Measurements from ENCODE around the gene PDIK1L.

The PDIK1L gene

DNA sequence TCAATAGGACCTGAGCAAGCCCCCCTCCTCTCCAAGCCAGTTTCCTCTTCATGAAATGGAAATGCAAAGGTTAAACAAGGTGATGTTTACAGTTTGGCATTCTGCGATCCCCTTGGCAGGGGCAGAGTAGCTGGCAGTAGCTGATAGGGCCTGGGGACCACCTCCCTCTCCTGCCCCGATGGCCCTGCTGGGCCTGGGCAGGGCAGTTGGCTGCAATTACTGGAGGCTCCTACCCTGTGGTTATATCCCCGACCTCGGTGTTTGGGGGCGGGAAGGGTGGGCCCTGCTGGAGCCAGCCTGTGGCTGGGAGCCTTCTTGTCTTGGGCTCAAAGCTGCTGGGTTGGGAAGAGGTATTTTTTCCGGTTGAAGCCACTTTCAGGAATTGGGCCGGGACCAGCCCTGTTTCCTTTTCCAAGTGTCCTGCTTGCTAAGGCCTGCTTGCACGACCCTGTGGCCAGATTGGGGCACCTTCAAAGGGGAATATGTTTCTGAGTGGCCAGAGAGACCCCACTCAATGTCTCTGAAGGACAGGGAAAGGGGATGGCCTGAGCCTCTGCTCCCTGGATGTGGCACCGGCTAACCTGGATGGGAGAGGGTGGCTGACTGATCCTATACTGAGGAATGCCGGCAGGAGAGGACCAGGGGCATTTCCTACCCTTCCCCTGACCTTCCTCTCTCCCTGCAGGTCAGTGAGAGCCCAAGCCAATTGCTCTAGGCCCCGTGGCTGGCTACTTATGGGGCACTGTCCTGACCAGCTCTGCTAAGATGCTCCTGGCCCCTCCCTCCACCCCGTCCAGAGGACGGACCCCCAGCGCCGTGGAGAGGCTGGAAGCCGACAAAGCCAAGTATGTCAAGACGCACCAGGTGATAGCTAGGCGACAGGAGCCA lies 49.1 kb downstream of the PDIK1L start:
- Histone ChIP-seq H3K27ac (replicated peaks) (no peak overlapping the region), H3K4me3 (replicated peaks; ENCODE audit: insufficient read depth, low read length) (no peak overlapping the region), H3K27me3 (ENCODE audit: insufficient read depth, poor library complexity, severe bottlenecking) (peaks cover 7% of the 10 kb centered on the region)
- DNase-seq (ENCODE audit: low read depth in 1 of 2, low spot score in 1 of 2): no peak
- TF ChIP-seq POLR2AphosphoS5 (IDR thresholded peaks at IDR 0.05; ENCODE audit: low read depth): no peak
- no peak for TF ChIP-seq GABPA (IDR thresholded peaks at IDR 0.05; ENCODE audit: low read depth)
- TF ChIP-seq SPI1 (IDR thresholded peaks at IDR 0.05; ENCODE audit: borderline replicate concordance, low read depth): no peak
- TF ChIP-seq, protein P1, sequence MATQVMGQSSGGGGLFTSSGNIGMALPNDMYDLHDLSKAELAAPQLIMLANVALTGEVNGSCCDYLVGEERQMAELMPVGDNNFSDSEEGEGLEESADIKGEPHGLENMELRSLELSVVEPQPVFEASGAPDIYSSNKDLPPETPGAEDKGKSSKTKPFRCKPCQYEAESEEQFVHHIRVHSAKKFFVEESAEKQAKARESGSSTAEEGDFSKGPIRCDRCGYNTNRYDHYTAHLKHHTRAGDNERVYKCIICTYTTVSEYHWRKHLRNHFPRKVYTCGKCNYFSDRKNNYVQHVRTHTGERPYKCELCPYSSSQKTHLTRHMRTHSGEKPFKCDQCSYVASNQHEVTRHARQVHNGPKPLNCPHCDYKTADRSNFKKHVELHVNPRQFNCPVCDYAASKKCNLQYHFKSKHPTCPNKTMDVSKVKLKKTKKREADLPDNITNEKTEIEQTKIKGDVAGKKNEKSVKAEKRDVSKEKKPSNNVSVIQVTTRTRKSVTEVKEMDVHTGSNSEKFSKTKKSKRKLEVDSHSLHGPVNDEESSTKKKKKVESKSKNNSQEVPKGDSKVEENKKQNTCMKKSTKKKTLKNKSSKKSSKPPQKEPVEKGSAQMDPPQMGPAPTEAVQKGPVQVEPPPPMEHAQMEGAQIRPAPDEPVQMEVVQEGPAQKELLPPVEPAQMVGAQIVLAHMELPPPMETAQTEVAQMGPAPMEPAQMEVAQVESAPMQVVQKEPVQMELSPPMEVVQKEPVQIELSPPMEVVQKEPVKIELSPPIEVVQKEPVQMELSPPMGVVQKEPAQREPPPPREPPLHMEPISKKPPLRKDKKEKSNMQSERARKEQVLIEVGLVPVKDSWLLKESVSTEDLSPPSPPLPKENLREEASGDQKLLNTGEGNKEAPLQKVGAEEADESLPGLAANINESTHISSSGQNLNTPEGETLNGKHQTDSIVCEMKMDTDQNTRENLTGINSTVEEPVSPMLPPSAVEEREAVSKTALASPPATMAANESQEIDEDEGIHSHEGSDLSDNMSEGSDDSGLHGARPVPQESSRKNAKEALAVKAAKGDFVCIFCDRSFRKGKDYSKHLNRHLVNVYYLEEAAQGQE (IDR thresholded peaks at IDR 0.05; ENCODE audit: insufficient replicate concordance, low read depth): no peak
- TF ChIP-seq CTCF (IDR thresholded peaks at IDR 0.05; ENCODE audit: insufficient read depth, low read length): no peak

DNA sequence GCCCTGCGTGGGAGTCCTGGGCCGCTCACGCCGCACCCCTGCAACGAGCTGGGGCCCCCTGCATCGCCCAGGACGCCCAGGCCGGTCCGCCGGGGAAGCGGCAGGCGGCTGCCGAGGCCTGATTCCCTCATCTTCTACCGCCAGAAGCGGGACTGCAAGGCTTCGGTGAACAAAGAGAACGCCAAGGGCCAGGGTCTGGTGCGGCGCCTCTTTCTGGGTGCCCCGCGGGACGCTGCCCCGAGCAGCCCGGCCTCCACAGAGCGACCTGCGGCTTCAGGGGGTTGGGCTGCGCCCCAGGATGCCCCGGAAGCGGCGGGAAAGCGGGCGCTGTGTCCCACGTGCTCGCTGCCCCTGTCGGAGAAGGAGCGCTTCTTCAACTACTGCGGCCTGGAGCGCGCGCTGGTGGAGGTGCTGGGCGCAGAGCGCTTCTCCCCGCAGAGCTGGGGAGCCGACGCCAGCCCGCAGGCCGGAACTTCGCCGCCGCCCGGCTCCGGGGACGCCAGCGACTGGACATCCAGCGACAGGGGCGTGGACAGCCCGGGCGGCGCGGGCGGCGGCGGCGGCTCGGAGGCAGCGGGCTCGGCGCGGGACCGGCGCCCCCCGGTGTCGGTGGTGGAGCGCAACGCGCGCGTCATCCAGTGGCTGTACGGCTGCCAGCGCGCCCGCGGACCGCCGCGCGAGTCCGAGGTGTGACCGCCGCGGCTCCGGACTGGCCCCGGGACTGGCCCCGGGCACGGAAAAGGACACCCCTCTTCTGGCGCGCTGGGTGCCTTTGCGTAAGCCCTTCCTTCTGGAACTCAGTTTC lies 50.0 kb downstream of the PDIK1L start:
- Histone ChIP-seq H3K27me3 (ENCODE audit: insufficient read depth, poor library complexity, severe bottlenecking) (peaks cover 3% of the 10 kb centered on the region), H3K27ac (replicated peaks) (no peak overlapping the region), H3K4me3 (replicated peaks; ENCODE audit: insufficient read depth, low read length) (peak overlapping the region; percentile 26)
- DNase-seq (ENCODE audit: low read depth in 1 of 2, low spot score in 1 of 2): peak; percentile 66 to 71
- no peak for TF ChIP-seq SPI1 (IDR thresholded peaks at IDR 0.05; ENCODE audit: borderline replicate concordance, low read depth)
- no peak for TF ChIP-seq POLR2AphosphoS5 (IDR thresholded peaks at IDR 0.05; ENCODE audit: low read depth)
- TF ChIP-seq CTCF (IDR thresholded peaks at IDR 0.05; ENCODE audit: insufficient read depth, low read length): no peak
- TF ChIP-seq, protein P1 (IDR thresholded peaks at IDR 0.05; ENCODE audit: insufficient replicate concordance, low read depth): no peak
- no peak for TF ChIP-seq GABPA (IDR thresholded peaks at IDR 0.05; ENCODE audit: low read depth)

DNA sequence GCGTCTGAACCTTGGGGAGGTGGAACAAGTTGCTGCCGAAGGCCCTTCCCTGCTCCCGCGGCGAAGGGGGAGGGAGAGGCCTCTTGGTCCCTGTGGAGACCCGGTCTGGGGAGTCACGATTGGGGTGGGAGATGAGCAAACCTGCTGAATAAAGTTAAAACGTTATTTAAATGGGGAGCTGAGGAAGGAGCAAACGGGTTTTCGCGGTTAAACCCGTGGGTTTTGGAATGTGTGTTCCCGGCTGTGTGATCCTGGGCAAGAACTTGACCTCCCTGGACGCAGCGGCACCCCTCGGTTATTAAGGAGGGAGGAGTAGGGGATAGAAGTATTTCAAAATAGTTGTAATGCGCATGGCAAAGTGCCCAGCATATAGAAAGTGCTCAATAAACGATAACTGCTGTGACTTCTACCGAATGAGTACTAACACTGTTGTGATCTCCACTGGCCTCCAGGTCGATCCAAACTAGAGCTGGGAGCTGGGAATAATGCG lies 50.6 kb downstream of the PDIK1L start:
- Histone ChIP-seq H3K4me3 (replicated peaks; ENCODE audit: insufficient read depth, low read length) (peak overlapping the region; percentile 26), H3K27me3 (ENCODE audit: insufficient read depth, poor library complexity, severe bottlenecking) (peaks cover 3% of the 10 kb centered on the region), H3K27ac (replicated peaks) (no peak overlapping the region)
- TF ChIP-seq CTCF (IDR thresholded peaks at IDR 0.05; ENCODE audit: insufficient read depth, low read length) (no peak), GABPA (IDR thresholded peaks at IDR 0.05; ENCODE audit: low read depth) (no peak), POLR2AphosphoS5 (IDR thresholded peaks at IDR 0.05; ENCODE audit: low read depth) (no peak), SPI1 (IDR thresholded peaks at IDR 0.05; ENCODE audit: borderline replicate concordance, low read depth) (no peak)
- TF ChIP-seq, protein P1 (IDR thresholded peaks at IDR 0.05; ENCODE audit: insufficient replicate concordance, low read depth): no peak
- peak in 1 of 2 experiments; percentile 26 for DNase-seq (ENCODE audit: low read depth in 1 of 2, low spot score in 1 of 2)
